Lower leg skin (tissue), 3 donors: Measurements from ENCODE around the gene BCL7A.

Source experiments
- POLR2A ChIP-seq, 2 donors: fragments of 450-650 bp; IDR thresholded peaks; one replicate each; pipeline ENCODE4 v1.6.1; 2016 to 2017; ENCODE audit warnings: antibody characterized with exemption in 2 of 2, mild to moderate bottlenecking in 1 of 2, moderate library complexity in 1 of 2
- TF ChIP-seq, protein P1 (sequence below), 3 donors: fragments of 450-650 bp; IDR thresholded peaks; one replicate each; pipeline ENCODE4 v1.5.1; 2016; ENCODE audit warnings: antibody characterized with exemption in 3 of 3, mild to moderate bottlenecking in 3 of 3, moderate library complexity in 2 of 3

DNA sequence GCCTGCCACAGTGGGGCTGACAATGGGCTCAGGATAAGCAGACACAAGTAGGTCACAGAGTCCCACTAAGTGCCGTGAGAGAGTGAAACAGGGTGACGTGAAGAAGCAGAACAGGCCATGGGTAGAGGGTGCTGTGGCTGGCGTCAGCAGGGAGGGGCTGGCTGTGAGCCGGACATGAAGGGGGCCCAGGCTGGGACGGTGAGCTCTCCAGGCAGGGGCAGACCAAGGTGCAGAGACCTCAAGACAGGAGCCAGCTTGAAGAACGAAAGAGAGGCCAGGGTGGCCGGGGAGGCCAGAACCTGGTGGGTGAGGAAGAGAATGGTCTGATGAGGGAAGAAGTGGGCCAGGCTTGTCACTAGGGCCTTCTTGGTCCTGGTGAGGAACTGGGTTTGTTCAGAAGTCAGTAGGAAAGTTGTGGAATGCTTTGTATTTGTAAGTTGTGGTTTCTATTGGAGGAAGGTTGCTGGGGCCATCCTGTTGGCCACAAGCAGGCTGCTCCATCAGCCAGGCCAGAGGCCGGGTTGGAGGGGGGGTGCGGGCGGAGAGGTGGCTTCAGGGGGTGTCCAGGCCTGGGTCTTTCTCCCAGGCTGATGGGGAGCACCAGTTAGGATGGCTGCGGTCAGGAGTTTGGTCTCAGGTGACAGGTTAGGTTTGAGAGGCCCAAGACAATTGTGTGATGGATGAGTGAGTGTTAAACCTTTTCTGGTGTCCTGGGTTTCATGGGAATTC lies 35.5 kb downstream of the BCL7A start:
- TF ChIP-seq, protein P1, sequence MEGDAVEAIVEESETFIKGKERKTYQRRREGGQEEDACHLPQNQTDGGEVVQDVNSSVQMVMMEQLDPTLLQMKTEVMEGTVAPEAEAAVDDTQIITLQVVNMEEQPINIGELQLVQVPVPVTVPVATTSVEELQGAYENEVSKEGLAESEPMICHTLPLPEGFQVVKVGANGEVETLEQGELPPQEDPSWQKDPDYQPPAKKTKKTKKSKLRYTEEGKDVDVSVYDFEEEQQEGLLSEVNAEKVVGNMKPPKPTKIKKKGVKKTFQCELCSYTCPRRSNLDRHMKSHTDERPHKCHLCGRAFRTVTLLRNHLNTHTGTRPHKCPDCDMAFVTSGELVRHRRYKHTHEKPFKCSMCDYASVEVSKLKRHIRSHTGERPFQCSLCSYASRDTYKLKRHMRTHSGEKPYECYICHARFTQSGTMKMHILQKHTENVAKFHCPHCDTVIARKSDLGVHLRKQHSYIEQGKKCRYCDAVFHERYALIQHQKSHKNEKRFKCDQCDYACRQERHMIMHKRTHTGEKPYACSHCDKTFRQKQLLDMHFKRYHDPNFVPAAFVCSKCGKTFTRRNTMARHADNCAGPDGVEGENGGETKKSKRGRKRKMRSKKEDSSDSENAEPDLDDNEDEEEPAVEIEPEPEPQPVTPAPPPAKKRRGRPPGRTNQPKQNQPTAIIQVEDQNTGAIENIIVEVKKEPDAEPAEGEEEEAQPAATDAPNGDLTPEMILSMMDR (IDR thresholded peaks at IDR 0.05), result no peak
- no peak for TF ChIP-seq POLR2A (IDR thresholded peaks at IDR 0.05)
